T-cell (primary cell): ENCODE data around the gene OR5K4. TPM values are rescaled to one million over a fixed set of nuclear protein-coding genes. Genes with fewer than 3 reads are reported as not detected.

ENCODE experiments used
- ATAC-seq, 4 experiments: fragments of 200-7000 bp in 3 of 4; fragments of 150-1000 bp in 1 of 4; cut with Tn5 transposase; replicated peaks in 1 of 4; 1 replicate in 3 of 4; 2 replicates in 1 of 4; pipeline ENCODE4 v1.10.0; 2021; ENCODE audit warnings: moderate library complexity in 3 of 4, mild to moderate bottlenecking in 2 of 4, moderate number of reproducible peaks in 1 of 4
- CTCF ChIA-PET, 2 donors: fragments of 300-600 bp; sonication (Branson Sonifier 250); formaldehyde crosslinking; loops; one replicate each; lab custom pipeline; 2022; ENCODE audit warnings: antibody characterized with exemption in 2 of 2; lab: Charles Lee
- POLR2A ChIA-PET, 2 donors: fragments of 300-600 bp; sonication (Branson Sonifier 250); formaldehyde crosslinking; loops; one replicate each; lab custom pipeline; 2022; ENCODE audit warnings: antibody characterized with exemption in 2 of 2; lab: Charles Lee
- DNase-seq, 35 experiments: peaks; one replicate each; pipeline versions ENCODE4 v3.0.0 to v3.0.0-alpha.2; 2013 to 2023
- H3K27ac ChIP-seq: one replicate; pipeline ENCODE4 v1.5.1; 2013; ENCODE audit warnings: low read length
- H3K27me3 ChIP-seq, 2 experiments: replicated peaks in 1 of 2; 1 replicate in 1 of 2; 2 replicates in 1 of 2; pipeline versions ENCODE4 v1.6.1 to v1.7.0; 2013; ENCODE audit warnings: low read length in 1 of 2, mixed read lengths in 1 of 2; ENCODE audit not compliant: control insufficient read depth in 2 of 2, insufficient read depth in 2 of 2; ENCODE audit errors: extremely low read depth in 1 of 2
- H3K36me3 ChIP-seq, 2 donors: 1 replicate in 1 of 2; 2 replicates in 1 of 2; pipeline versions ENCODE4 v1.6.1 to v1.7.0; 2013; ENCODE audit warnings: low read length in 1 of 2; ENCODE audit not compliant: control insufficient read depth in 2 of 2, insufficient read depth in 1 of 2; ENCODE audit errors: extremely low read depth in 1 of 2
- H3K4me1 ChIP-seq, 2 experiments: 1 replicate in 1 of 2; 2 replicates in 1 of 2; pipeline versions ENCODE4 v1.6.1 to v1.7.0; 2013; ENCODE audit warnings: low read length in 2 of 2, mixed read lengths in 1 of 2; ENCODE audit not compliant: insufficient read depth in 2 of 2, control insufficient read depth in 1 of 2; ENCODE audit errors: extremely low read depth in 1 of 2
- H3K4me3 ChIP-seq, 2 donors: 1 replicate in 1 of 2; 2 replicates in 1 of 2; pipeline versions ENCODE4 v1.5.1 to v1.7.0; 2013; ENCODE audit warnings: mild to moderate bottlenecking in 2 of 2, low read length in 1 of 2, moderate library complexity in 1 of 2; ENCODE audit not compliant: control insufficient read depth in 1 of 2; ENCODE audit errors: extremely low read depth in 1 of 2
- H3K9me3 ChIP-seq: 2 replicates; pipeline ENCODE4 v1.7.0; 2013
- H3K27ac Mint-ChIP-seq, 2 donors: one replicate each; pipeline ENCODE4 v1.8.0; 2020 to 2021; ENCODE audit warnings: mild to moderate bottlenecking in 2 of 2, mixed read lengths in 2 of 2
- H3K27me3 Mint-ChIP-seq, 2 donors: one replicate each; pipeline ENCODE4 v1.8.0; 2021 to 2022; ENCODE audit warnings: mixed read lengths in 2 of 2
- H3K36me3 Mint-ChIP-seq: one replicate; pipeline ENCODE4 v1.8.0; 2021; ENCODE audit warnings: mixed read lengths
- H3K4me1 Mint-ChIP-seq, 3 donors: one replicate each; pipeline ENCODE4 v1.8.0; 2020 to 2022; ENCODE audit warnings: mixed read lengths in 3 of 3, mild to moderate bottlenecking in 1 of 3
- H3K4me3 Mint-ChIP-seq, 3 donors: one replicate each; pipeline ENCODE4 v1.8.0; 2020 to 2022; ENCODE audit warnings: mild to moderate bottlenecking in 3 of 3, mixed read lengths in 3 of 3, moderate library complexity in 3 of 3
- H3K9me3 Mint-ChIP-seq, 3 donors: one replicate each; pipeline ENCODE4 v1.8.0; 2020 to 2022; ENCODE audit warnings: mixed read lengths in 3 of 3
- WGBS: methylation state at CpG from one replicate; pipeline ENCODE4 v1.1.5; 2013; ENCODE audit warnings: missing lambda C conversion rate; ENCODE audit not compliant: insufficient coverage; 5-methylcytosine and 5-hydroxymethylcytosine counted together
- total RNA-seq, 35 experiments: library from RNA in 6 of 35; stranded (reverse) in 6 of 35; fragments of 120-200 nt in 1 of 35; gene quantifications; one replicate each; pipeline versions ENCODE4 v1.2.1 to v1.2.4 and lab custom pipeline; 2013 to 2026

OR5K4 gene
- total RNA-seq, 5 donors from 2014 or later (not counting 1 experiment from before 2014, with no cell fraction given): not detected

- ChIA-PET CTCF (no interaction called here), POLR2A (no interaction called here)
- Histone ChIP-seq H3K4me1 (no peaks in the 10 kb centered on the region), H3K36me3 (no peaks in the 10 kb centered on the region), H3K27me3 (peaks cover 0 to 3% of the 10 kb centered on the region in 2 experiments), H3K4me3 (no peak overlapping the region), H3K27ac (no peak overlapping the region), H3K9me3 (no peaks in the 10 kb centered on the region)
- Mint-ChIP-seq H3K9me3 (peaks cover 9 to 29% (median 20%) of the 10 kb centered on the region in 3 donors), H3K27me3 (no peaks in the 10 kb centered on the region), H3K4me3 (no peak overlapping the region), H3K36me3 (no peaks in the 10 kb centered on the region), H3K27ac (no peak overlapping the region), H3K4me1 (peaks cover 0 to 7% (median 0%) of the 10 kb centered on the region in 3 donors)
- no peak for DNase-seq
- no peak for ATAC-seq
- no CpG with 5 or more reads among the region's 2 CpGs for WGBS
Measured at GRCh38 chr3:98361289-98361688, 7.6 kb downstream of the OR5K4 start.

- ATAC-seq (peak in 1 of 4 experiments; percentile 36), DNase-seq (no peak)
- POLR2A ChIA-PET: no interaction called here
- no peaks in the 10 kb centered on the region for H3K36me3 ChIP-seq
- H3K36me3 Mint-ChIP-seq: no peaks in the 10 kb centered on the region
- peaks cover 0 to 7% (median 4%) of the 10 kb centered on the region in 3 donors for H3K9me3 Mint-ChIP-seq
- no peak overlapping the region for H3K4me3 ChIP-seq
- peaks cover 2 to 7% (median 3%) of the 10 kb centered on the region in 3 donors for H3K4me1 Mint-ChIP-seq
- no peaks in the 10 kb centered on the region for H3K27me3 ChIP-seq
- CTCF ChIA-PET: no interaction called here
- no peak overlapping the region for H3K27ac Mint-ChIP-seq
- no peaks in the 10 kb centered on the region for H3K4me1 ChIP-seq
- H3K9me3 ChIP-seq: no peaks in the 10 kb centered on the region
- peaks cover 0 to 3% of the 10 kb centered on the region in 2 donors for H3K27me3 Mint-ChIP-seq
- no peak overlapping the region for H3K4me3 Mint-ChIP-seq
- 71% methylated on average over 2 of the region's 4 CpGs for WGBS
- H3K27ac ChIP-seq: no peak overlapping the region
Measured at GRCh38 chr3:98367464-98368246, 14.0 kb downstream of the OR5K4 start.

DNA sequence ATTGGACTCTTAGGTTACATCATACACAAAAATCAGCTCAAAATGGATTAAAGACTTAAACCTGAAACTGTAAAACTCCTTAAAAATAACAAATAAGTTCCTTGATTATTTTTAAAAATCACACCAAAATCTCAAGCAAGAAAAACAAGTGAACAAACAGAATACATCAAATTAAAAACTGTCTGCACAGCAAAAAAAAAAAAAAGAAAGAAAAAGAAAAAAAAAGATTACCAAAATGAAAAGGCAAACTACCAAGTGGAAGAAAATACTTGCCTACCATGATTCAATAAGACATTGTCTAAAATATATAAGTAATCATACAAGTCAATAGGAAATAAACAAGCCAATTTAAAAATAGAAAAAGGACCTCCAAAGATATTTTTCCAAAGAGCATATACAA is 17.5 kb downstream of the OR5K4 start:
- H3K4me3 Mint-ChIP-seq: no peak overlapping the region
- H3K27me3 Mint-ChIP-seq: peaks cover 0 to 3% of the 10 kb centered on the region in 2 donors
- DNase-seq: no peak
- H3K4me3 ChIP-seq: no peak overlapping the region
- H3K9me3 ChIP-seq: no peaks in the 10 kb centered on the region
- no peaks in the 10 kb centered on the region for H3K9me3 Mint-ChIP-seq
- POLR2A ChIA-PET: no interaction called here
- H3K36me3 Mint-ChIP-seq: no peaks in the 10 kb centered on the region
- no peak overlapping the region for H3K27ac ChIP-seq
- CTCF ChIA-PET: no interaction called here
- H3K27me3 ChIP-seq: no peaks in the 10 kb centered on the region
- no peak overlapping the region for H3K27ac Mint-ChIP-seq
- H3K4me1 ChIP-seq: no peaks in the 10 kb centered on the region
- H3K36me3 ChIP-seq: no peaks in the 10 kb centered on the region
- no peak for ATAC-seq
- peaks cover 0 to 3% (median 2%) of the 10 kb centered on the region in 3 donors for H3K4me1 Mint-ChIP-seq

DNA sequence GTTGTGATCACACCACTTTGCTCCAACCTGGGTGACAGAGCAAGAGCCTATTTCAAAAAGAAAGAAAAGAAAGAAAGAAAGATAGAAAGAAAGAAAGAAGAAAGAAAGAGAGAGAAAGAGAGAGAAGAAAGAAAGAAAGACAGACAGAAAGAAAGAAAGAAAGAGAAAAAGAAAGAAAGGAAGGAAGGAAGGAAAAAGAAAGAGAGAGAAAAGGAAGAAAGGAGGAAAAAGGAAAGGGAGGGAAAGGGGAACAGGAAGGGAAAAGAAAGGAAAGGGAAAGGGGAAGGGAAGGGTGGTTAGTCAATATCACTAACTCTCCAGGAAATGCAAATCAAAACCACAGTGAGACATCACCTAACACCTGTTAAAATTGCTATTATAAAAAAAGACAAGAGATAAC is 18.2 kb downstream of the OR5K4 start:
- ATAC-seq (no peak), DNase-seq (no peak)
- Mint-ChIP-seq H3K4me1 (peaks cover 0 to 3% (median 2%) of the 10 kb centered on the region in 3 donors), H3K27ac (peak overlapping the region in 1 of 2 donors; percentile 45), H3K4me3 (no peak overlapping the region), H3K27me3 (peaks cover 0 to 3% of the 10 kb centered on the region in 2 donors), H3K36me3 (no peaks in the 10 kb centered on the region), H3K9me3 (no peaks in the 10 kb centered on the region)
- CTCF ChIA-PET: no interaction called here
- POLR2A ChIA-PET: no interaction called here
- Histone ChIP-seq H3K27ac (no peak overlapping the region), H3K27me3 (no peaks in the 10 kb centered on the region), H3K9me3 (no peaks in the 10 kb centered on the region), H3K4me1 (no peaks in the 10 kb centered on the region), H3K4me3 (no peak overlapping the region), H3K36me3 (no peaks in the 10 kb centered on the region)

DNA sequence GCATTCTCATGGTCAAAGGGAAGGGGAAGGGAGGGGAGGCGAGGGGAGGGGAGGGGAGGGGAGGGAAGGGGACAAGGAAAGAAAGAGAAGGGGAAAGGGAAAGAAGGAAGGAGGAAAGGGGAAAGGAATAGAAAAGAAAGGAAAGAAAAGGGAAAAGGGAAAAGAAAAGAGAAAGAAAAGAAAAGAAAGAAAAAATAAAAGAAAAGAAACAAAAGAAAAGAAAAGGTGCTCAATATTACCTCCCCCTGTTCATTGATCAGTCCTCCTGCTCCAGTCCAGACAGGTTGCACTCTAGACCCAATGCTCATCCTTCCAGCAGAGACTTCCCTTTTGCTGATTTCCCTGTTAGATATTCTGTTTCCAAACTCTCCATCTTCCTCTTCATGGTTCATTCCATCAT is 18.8 kb downstream of the OR5K4 start:
- H3K36me3 Mint-ChIP-seq: no peaks in the 10 kb centered on the region
- H3K4me3 Mint-ChIP-seq: no peak overlapping the region
- Histone ChIP-seq H3K27ac (no peak overlapping the region), H3K9me3 (no peaks in the 10 kb centered on the region), H3K4me1 (no peaks in the 10 kb centered on the region), H3K4me3 (no peak overlapping the region), H3K36me3 (no peaks in the 10 kb centered on the region), H3K27me3 (no peaks in the 10 kb centered on the region)
- no peaks in the 10 kb centered on the region for H3K9me3 Mint-ChIP-seq
- ChIA-PET POLR2A (no interaction called here), CTCF (interaction anchor here (0.6 to 0.7 kb wide), 2 partner anchors 219 to 705 kb away, joined by 3 to 4 read pairs; no protein-coding TSS in a partner anchor)
- peaks cover 3% of the 10 kb centered on the region in 2 donors for H3K27me3 Mint-ChIP-seq
- no peak overlapping the region for H3K27ac Mint-ChIP-seq
- ATAC-seq: no peak
- H3K4me1 Mint-ChIP-seq: peaks cover 0 to 3% (median 2%) of the 10 kb centered on the region in 3 donors
- DNase-seq: no peak
- WGBS: no CpG with 5 or more reads among the region's 1 CpG

- Histone ChIP-seq H3K4me1 (no peaks in the 10 kb centered on the region), H3K27ac (no peak overlapping the region), H3K36me3 (no peaks in the 10 kb centered on the region), H3K27me3 (no peaks in the 10 kb centered on the region), H3K9me3 (no peaks in the 10 kb centered on the region), H3K4me3 (no peak overlapping the region)
- Mint-ChIP-seq H3K4me1 (peaks cover 0 to 3% (median 2%) of the 10 kb centered on the region in 3 donors), H3K27me3 (peaks cover 4% of the 10 kb centered on the region in 2 donors), H3K27ac (no peak overlapping the region), H3K36me3 (no peaks in the 10 kb centered on the region), H3K4me3 (no peak overlapping the region), H3K9me3 (no peaks in the 10 kb centered on the region)
- WGBS: no CpG with 5 or more reads among the region's 2 CpGs
- no peak for ATAC-seq
- POLR2A ChIA-PET: interaction anchor here in 1 of 2 donors (0.6 kb wide), 1 partner anchor 292 kb away, joined by 6 read pairs; no protein-coding TSS in a partner anchor
- CTCF ChIA-PET: no interaction called here
- DNase-seq: no peak
Measured at GRCh38 chr3:98376631-98377030, 23.0 kb downstream of the OR5K4 start.
